ENCODE data around the gene NUP37.

Gene NUP37

DNA sequence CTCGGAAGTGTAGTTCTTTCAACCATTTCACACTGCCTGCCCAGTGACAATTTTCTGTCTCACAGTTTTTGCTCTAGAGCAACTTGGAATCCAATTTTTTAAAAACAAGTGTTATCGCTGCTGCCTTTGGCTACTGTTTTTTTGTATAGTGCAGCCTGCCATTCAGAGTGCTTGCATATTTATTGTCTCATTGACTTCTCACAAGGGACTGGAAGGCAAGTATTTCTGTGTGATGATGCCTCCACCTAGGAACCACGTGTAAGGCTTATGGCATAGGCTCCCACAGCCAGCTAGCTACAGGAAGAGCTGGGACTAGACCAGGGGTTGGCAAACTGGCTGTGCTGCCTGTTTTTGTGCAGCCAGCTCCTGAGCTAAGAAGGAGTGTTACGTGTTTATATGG, 972 bp upstream of the NUP37 start:
- H3K4me3 ChIP-seq (ENCODE audit: low read depth, low read length): peak overlapping the region; percentile 87
- TF ChIP-seq, protein P1, sequence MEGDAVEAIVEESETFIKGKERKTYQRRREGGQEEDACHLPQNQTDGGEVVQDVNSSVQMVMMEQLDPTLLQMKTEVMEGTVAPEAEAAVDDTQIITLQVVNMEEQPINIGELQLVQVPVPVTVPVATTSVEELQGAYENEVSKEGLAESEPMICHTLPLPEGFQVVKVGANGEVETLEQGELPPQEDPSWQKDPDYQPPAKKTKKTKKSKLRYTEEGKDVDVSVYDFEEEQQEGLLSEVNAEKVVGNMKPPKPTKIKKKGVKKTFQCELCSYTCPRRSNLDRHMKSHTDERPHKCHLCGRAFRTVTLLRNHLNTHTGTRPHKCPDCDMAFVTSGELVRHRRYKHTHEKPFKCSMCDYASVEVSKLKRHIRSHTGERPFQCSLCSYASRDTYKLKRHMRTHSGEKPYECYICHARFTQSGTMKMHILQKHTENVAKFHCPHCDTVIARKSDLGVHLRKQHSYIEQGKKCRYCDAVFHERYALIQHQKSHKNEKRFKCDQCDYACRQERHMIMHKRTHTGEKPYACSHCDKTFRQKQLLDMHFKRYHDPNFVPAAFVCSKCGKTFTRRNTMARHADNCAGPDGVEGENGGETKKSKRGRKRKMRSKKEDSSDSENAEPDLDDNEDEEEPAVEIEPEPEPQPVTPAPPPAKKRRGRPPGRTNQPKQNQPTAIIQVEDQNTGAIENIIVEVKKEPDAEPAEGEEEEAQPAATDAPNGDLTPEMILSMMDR (IDR thresholded peaks at IDR 0.05; ENCODE audit: low read depth, low read length): no peak
- DNase-seq (ENCODE audit: low read depth, low spot score): peak; percentile 18
- in situ Hi-C loops (cut with HindIII; ENCODE audit: low sequenced_read_pairs): no loop called here

DNA sequence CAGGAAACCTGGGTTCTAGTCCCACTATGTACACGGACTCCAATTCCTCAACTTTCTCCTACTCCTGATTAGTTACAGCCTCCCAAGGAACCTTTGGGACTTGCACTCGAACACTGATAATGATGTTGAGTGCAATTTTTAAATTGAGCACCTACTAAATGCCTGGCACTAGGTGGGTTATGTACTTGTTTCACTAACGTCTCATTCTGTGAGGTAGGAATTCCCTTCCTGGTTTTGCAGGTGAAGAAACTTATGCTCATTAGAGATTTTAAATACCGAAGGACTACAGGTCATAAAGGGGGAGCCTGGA, 605 bp upstream of the NUP37 start:
- in situ Hi-C loops (cut with HindIII; ENCODE audit: low sequenced_read_pairs): no loop called here
- DNase-seq (ENCODE audit: low read depth, low spot score): no peak
- peak overlapping the region; percentile 87 for H3K4me3 ChIP-seq (ENCODE audit: low read depth, low read length)
- TF ChIP-seq, protein P1 (IDR thresholded peaks at IDR 0.05; ENCODE audit: low read depth, low read length): no peak

DNA sequence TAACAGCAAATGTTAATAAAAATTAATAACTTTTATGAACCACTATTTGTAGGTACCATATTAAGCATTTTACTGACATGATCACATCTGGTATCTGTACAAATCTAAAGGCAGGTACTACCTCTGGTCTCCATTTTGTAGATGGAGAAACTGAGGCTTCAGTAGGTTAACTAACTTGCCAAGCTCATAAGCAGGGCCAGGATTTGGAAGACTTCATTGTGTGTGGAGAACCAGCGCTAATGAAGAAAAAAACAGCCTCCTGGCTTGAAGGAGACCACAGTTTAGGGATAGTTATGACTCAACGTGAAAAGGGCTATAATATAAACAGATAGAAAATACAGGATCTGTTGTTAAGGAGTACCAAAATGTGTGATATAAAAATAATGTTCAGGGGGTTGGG, 1.0 kb downstream of the NUP37 start:
- TF ChIP-seq, protein P1 (IDR thresholded peaks at IDR 0.05; ENCODE audit: low read depth, low read length): no peak
- no peak for DNase-seq (ENCODE audit: low read depth, low spot score)
- in situ Hi-C loops (cut with HindIII; ENCODE audit: low sequenced_read_pairs): no loop called here
- H3K4me3 ChIP-seq (ENCODE audit: low read depth, low read length): peak overlapping the region; percentile 87

DNA sequence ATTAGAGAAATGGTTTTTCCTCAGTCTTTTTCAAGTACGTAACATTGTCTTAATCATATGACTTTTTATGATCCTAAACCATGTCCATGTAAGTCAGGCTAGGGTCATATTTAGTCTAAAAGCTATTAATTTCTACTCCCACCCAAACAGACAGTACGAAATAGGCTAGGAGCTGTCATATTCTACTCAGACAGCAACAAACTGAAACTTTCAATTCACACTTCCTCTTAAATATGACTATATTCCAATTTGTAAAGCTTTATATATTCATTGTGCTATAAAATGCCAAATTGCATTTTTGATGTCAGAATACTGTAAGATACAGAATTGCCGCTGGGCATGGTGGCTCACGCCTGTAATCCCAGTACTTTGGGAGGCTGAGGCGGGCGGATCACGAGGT, 3.5 kb downstream of the NUP37 start:
- no peak overlapping the region for H3K4me3 ChIP-seq (ENCODE audit: low read depth, low read length)
- DNase-seq (ENCODE audit: low read depth, low spot score): no peak
- in situ Hi-C loops (cut with HindIII; ENCODE audit: low sequenced_read_pairs): no loop called here
- TF ChIP-seq, protein P1 (IDR thresholded peaks at IDR 0.05; ENCODE audit: low read depth, low read length): no peak

DNA sequence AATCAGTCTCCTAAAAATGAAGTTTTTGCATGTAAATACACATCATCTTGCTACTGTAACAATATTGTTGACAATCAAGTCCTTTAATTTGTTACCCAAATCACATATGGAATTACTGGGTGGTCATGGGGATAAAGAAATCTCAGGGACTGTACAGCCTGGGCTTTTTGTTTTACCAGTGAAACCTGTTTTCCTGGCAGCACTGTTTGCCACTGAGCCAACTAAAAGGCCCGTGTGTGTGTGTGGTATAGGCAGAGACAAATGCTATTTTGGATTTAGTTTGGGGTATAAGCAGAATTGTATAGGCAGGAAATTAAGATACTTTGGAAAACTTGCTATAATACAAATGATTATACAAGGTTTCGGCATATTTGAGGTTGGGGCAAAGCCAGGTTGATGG, 5.7 kb downstream of the NUP37 start:
- TF ChIP-seq, protein P1 (IDR thresholded peaks at IDR 0.05; ENCODE audit: low read depth, low read length): no peak
- in situ Hi-C loops (cut with HindIII; ENCODE audit: low sequenced_read_pairs): no loop called here
- DNase-seq (ENCODE audit: low read depth, low spot score): no peak
- no peak overlapping the region for H3K4me3 ChIP-seq (ENCODE audit: low read depth, low read length)

DNA sequence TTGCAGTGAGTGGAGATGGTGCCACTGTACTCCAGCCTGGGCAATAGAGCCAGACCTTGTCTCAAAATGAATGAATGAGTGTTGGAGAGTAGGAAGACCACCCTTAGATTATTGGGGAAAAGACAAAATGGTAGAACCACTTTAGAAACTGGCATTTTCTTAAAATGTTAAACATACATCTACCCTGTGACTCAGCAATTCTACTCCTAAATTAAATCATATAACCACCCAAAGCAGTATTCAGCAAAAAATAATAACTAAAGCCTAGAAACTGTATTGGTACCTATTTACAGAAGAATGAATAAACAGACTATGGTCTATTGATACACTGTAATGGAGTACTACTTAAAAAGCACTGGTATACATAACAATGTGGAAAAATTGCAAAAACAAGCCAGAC, 9.1 kb downstream of the NUP37 start:
- no peak for DNase-seq (ENCODE audit: low read depth, low spot score)
- TF ChIP-seq, protein P1 (IDR thresholded peaks at IDR 0.05; ENCODE audit: low read depth, low read length): no peak
- no peak overlapping the region for H3K4me3 ChIP-seq (ENCODE audit: low read depth, low read length)
- in situ Hi-C loops (cut with HindIII; ENCODE audit: low sequenced_read_pairs): no loop called here

DNA sequence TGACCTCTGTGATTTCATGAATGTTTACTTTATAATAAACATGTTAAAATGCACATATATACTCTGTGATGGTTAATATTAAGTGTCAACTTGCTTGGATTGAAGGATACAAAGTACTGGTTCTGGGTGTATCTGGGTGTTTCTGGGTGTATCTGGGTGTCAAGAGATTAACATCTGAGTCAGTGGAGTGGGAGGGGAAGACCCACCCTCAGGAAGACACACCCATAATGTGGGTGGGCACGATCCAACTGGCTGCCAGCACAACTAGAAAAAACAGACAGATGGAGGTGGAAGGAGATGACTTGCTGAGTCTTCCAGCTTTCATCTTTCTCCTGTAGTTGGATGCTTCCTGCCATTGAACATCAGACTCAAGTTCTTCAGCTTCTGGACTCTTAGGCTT, 11.9 kb downstream of the NUP37 start:
- in situ Hi-C loops (cut with HindIII; ENCODE audit: low sequenced_read_pairs): no loop called here
- TF ChIP-seq, protein P1 (IDR thresholded peaks at IDR 0.05; ENCODE audit: low read depth, low read length): no peak
- DNase-seq (ENCODE audit: low read depth, low spot score): no peak
- no peak overlapping the region for H3K4me3 ChIP-seq (ENCODE audit: low read depth, low read length)

All from astrocyte of the spinal cord (primary cell).